Activated CD8-positive, alpha-beta memory T cell treated with anti-CD3 and anti-CD28 coated beads, Interleukin-2, amount 10 ng/mL, durations not matched to agents 7 days and 5 days (primary cell): Measurements from ENCODE around the gene IMMT. TPM values are rescaled to one million over a fixed set of nuclear protein-coding genes. Genes with fewer than 3 reads are reported as not detected.

Source experiments
- ATAC-seq: fragments of 150-1000 bp; cut with Tn5 transposase; one replicate; pipeline ENCODE4 v1.10.0; 2021; ENCODE audit warnings: moderate library complexity
- CTCF ChIA-PET: fragments of 350-600 bp; sonication (Branson Sonifier 250); formaldehyde crosslinking; loops from one replicate; lab custom pipeline; 2021; ENCODE audit warnings: antibody characterized with exemption; lab: Charles Lee
- DNase-seq: peaks from one replicate; pipeline ENCODE4 v3.0.0-alpha.2; 2020
- H3K27ac Mint-ChIP-seq: one replicate; pipeline ENCODE4 v1.8.0; 2021; ENCODE audit warnings: mild to moderate bottlenecking, mixed read lengths
- H3K27me3 Mint-ChIP-seq: one replicate; pipeline ENCODE4 v1.8.0; 2021; ENCODE audit warnings: mixed read lengths
- H3K36me3 Mint-ChIP-seq: one replicate; pipeline ENCODE4 v1.8.0; 2021; ENCODE audit warnings: mild to moderate bottlenecking, mixed read lengths
- H3K4me1 Mint-ChIP-seq: one replicate; pipeline ENCODE4 v1.8.0; 2021; ENCODE audit warnings: mixed read lengths
- H3K4me3 Mint-ChIP-seq: one replicate; pipeline ENCODE4 v1.8.0; 2021; ENCODE audit warnings: mild to moderate bottlenecking, moderate library complexity, mixed read lengths
- H3K9me3 Mint-ChIP-seq: one replicate; pipeline ENCODE4 v1.8.0; 2022; ENCODE audit warnings: low read depth, mixed read lengths
- total RNA-seq, 2 experiments: library from RNA; stranded (reverse); gene quantifications; one replicate each; pipeline ENCODE4 v1.2.3, GENCODE V29; 2021

The IMMT gene
- total RNA-seq, 2 experiments from 2014 or later: 130 to 162 TPM

DNA sequence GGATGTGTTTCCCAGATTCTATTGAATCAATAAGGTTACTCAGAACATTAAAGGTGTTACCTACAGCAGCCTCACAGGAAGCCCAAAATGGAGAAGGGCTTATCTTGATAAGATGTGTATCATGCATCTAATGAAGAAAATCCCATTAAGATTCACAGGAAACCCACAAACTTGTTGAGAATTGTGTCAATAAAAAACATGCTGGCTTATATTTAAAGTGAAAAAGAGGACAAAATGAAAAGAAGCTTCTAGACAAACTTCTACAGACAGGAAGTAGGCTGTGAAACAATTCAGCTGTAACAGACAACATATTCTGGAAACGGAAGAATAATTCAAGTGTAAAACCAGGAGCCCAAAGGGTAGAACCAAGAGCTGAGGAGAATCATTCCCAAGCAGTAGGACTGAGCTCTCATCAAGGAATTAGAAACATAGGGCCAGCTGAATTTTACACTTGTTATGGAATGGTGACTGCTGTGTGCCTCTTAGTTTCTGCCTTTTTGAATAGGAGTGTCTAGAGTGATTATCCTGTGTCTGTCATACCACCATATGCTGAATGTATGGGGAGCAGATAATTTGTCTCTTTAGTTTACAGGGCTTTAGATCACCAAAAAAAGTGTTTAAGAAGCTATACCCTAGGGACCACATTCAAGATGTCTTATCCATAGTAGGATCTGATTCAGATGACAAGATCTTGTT lies 9.6 kb downstream of the IMMT start:
- CTCF ChIA-PET: interaction anchor here (0.7 to 3.0 kb wide), 7 partner anchors 8 to 358 kb away, joined by 3 to 10 read pairs (median 4); partner anchors contain the start of genes IMMT and PTCD3
- no peaks in the 10 kb centered on the region for H3K27me3 Mint-ChIP-seq
- peaks cover 72% of the 10 kb centered on the region for H3K4me1 Mint-ChIP-seq
- H3K27ac Mint-ChIP-seq: peak overlapping the region; percentile 89
- ATAC-seq: peak; percentile 71
- no peaks in the 10 kb centered on the region for H3K9me3 Mint-ChIP-seq
- H3K4me3 Mint-ChIP-seq: peak overlapping the region; percentile 46
- peaks cover 29% of the 10 kb centered on the region for H3K36me3 Mint-ChIP-seq
- DNase-seq: no peak

DNA sequence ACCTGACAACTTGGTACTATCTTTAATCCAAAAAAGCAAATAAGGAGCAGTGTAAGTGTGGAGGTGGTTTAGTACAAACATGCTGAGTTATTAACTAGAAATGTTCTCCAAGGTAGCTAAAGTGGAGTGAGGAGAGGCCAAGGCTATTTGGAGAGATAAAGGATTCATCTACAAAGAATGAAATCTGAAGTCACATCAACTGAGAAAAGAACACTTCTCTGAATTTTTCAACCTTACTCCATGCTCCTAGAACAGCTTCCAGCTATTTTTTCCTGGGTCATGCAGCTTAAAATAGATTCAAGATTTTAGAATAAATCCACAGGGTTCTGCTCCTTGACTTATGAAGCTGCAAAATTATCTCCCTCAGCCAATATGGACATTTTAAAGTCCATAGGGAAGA lies 18.7 kb downstream of the IMMT start:
- Mint-ChIP-seq H3K4me3 (no peak overlapping the region), H3K27me3 (no peaks in the 10 kb centered on the region), H3K4me1 (peaks cover 22% of the 10 kb centered on the region), H3K9me3 (no peaks in the 10 kb centered on the region), H3K36me3 (peaks cover 43% of the 10 kb centered on the region), H3K27ac (no peak overlapping the region)
- ATAC-seq (no peak), DNase-seq (no peak)
- CTCF ChIA-PET: interaction anchor here (0.7 to 1.4 kb wide), 4 partner anchors 10 to 588 kb away, joined by 3 to 4 read pairs (median 4); no protein-coding TSS in a partner anchor

DNA sequence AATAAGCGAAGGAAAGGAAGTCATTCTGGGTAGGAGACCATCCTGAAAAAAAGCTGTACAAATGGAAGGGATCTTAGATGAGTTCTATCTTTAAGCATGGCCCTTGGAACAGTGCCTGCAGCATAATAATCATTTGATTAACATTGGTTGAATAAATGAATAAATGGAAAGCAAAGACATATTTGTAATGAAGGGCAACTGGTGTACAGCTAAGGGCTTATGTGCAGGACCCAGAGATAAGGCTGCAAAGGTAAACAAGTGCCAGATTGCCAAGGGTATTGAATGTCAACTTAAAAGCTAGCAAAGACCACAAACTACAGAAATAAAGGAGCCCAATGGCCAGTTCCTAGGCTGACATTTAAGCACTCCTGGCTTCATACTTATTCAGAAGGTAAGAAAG lies 19.4 kb downstream of the IMMT start:
- DNase-seq: no peak
- CTCF ChIA-PET: interaction anchor here (1.2 to 1.3 kb wide), 2 partner anchors 63 to 538 kb away, joined by 3 to 4 read pairs; no protein-coding TSS in a partner anchor
- Mint-ChIP-seq H3K4me1 (peaks cover 24% of the 10 kb centered on the region), H3K27ac (no peak overlapping the region), H3K9me3 (no peaks in the 10 kb centered on the region), H3K36me3 (peaks cover 48% of the 10 kb centered on the region), H3K4me3 (no peak overlapping the region), H3K27me3 (no peaks in the 10 kb centered on the region)
- no peak for ATAC-seq

DNA sequence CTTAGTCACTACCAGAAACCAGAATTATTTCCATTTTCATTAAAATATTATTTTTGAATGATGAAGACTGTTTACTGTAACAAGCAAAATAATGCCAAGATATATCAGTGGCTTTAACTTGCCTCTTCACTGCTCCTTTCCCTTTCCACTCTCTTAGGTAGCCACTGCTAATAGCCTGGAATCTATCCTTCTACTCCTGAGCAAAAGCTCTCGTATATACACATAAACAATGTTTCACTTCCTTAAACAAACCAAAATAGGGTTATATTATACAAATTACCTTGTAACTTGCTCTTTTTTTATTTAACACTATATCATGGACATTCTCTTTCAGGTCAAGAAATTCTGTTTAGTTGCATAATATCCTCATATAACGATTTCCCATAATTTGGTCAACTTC lies 20.8 kb downstream of the IMMT start:
- H3K4me3 Mint-ChIP-seq: no peak overlapping the region
- H3K27me3 Mint-ChIP-seq: no peaks in the 10 kb centered on the region
- H3K36me3 Mint-ChIP-seq: peaks cover 50% of the 10 kb centered on the region
- no peak for ATAC-seq
- H3K27ac Mint-ChIP-seq: peak overlapping the region; percentile 45
- H3K9me3 Mint-ChIP-seq: no peaks in the 10 kb centered on the region
- H3K4me1 Mint-ChIP-seq: peaks cover 26% of the 10 kb centered on the region
- DNase-seq: no peak
- CTCF ChIA-PET: interaction anchor here (0.5 kb wide), 1 partner anchor 689 kb away, joined by 3 read pairs; no protein-coding TSS in a partner anchor

DNA sequence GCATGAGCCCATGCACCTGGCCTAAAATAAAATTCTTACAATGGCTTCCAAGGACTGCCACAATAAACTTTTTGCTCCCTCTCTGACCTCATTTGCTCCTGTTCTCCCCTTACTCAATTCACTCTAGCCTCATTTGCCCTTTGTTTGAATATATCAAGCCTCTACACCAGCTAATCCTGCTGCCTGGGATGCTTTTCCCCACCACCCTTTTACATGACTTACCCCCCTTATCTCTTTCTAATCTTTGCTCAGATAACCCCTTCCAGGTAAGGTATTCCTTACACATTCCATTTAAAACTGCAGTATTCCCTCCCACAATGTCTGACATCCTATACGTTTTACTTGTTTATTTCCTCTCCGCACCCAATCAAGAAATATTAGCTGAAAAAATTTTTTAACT lies 22.7 kb downstream of the IMMT start:
- Mint-ChIP-seq H3K27ac (no peak overlapping the region), H3K9me3 (no peaks in the 10 kb centered on the region), H3K36me3 (peaks cover 58% of the 10 kb centered on the region), H3K27me3 (no peaks in the 10 kb centered on the region), H3K4me3 (no peak overlapping the region), H3K4me1 (peaks cover 22% of the 10 kb centered on the region)
- DNase-seq (no peak), ATAC-seq (no peak)
- CTCF ChIA-PET: no interaction called here

DNA sequence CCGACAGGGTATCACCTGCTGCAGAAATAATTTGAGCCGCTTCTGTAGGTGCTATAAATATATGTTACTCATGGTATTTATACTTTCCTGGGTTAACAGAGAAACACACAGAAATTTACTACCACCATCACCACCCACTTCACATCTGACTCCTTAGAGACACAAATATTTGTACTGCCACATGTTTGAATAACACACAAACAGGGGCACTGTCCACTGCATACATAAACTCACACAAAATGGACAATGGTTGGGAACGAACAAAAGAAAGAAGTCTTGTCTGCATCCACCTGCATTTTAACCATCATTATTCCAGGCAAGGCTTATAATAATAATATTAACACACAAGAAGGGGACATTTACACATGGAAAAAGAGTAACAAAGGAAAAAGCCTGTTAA lies 24.0 kb downstream of the IMMT start:
- Mint-ChIP-seq H3K27ac (no peak overlapping the region), H3K27me3 (no peaks in the 10 kb centered on the region), H3K4me3 (no peak overlapping the region), H3K4me1 (peaks cover 19% of the 10 kb centered on the region), H3K9me3 (no peaks in the 10 kb centered on the region), H3K36me3 (peaks cover 52% of the 10 kb centered on the region)
- ATAC-seq: no peak
- no peak for DNase-seq
- CTCF ChIA-PET: no interaction called here

DNA sequence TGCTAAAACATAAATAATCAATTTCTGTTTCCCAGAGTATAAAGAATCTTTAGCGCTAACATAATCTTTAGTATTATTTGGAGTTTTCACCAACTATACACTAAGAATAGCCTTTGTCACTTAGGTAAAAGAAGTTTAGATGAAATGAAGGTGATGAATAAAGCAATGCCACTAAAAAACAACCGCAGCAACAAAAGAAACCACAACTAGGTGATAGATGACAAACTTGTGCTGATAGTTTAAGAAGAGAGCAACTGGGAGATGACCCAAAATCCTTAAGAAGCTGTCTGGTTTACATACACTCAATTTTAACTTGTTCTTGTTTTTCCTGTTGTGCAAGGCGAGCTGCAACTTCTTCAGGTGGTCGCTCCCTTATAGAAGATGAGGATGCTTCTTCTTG lies 24.8 kb downstream of the IMMT start:
- DNase-seq (no peak), ATAC-seq (no peak)
- Mint-ChIP-seq H3K36me3 (peaks cover 47% of the 10 kb centered on the region), H3K4me1 (peaks cover 12% of the 10 kb centered on the region), H3K27me3 (no peaks in the 10 kb centered on the region), H3K4me3 (no peak overlapping the region), H3K9me3 (no peaks in the 10 kb centered on the region), H3K27ac (no peak overlapping the region)
- CTCF ChIA-PET: interaction anchor here (1.5 kb wide), 1 partner anchor 17 kb away, joined by 4 read pairs; no protein-coding TSS in a partner anchor

DNA sequence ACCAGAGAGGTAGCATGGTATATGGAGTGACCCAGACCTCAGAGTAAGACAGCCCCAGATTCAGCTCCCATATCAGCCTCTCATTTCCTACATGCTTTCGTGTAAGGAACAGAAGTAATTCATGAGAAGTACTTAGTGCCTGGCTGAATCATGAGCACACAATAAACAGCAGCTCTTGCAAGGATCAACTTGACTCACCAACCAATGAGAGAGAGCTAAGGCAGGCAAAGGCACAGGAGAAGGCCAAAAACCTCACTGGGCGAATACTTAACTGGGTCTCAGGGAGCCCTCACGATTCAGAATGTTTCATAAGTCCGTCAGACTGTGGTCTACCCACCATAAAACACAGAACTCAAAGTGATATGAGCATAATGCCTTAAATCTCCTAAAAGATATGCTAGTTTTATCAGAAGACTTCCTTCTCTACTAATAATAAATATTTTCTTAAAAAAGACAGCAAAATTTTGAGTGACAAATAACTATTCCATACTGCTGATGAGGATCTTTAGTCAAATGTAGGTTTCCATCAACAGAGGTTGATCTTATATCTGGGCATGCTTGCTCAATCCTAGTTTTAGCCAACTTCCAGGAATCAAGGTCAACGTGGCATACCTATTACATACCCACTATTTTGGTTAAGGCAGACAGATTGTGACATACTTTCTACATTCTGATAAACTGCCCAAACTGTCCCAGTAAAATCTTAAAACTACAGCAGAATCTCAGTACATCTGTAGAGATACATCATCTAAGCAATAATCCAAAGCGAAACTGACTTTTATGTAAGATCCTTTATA lies 34.9 kb downstream of the IMMT start:
- Mint-ChIP-seq H3K27ac (no peak overlapping the region), H3K4me3 (no peak overlapping the region), H3K36me3 (peaks cover 56% of the 10 kb centered on the region), H3K27me3 (no peaks in the 10 kb centered on the region), H3K4me1 (no peaks in the 10 kb centered on the region), H3K9me3 (no peaks in the 10 kb centered on the region)
- DNase-seq (no peak), ATAC-seq (no peak)
- CTCF ChIA-PET: no interaction called here

DNA sequence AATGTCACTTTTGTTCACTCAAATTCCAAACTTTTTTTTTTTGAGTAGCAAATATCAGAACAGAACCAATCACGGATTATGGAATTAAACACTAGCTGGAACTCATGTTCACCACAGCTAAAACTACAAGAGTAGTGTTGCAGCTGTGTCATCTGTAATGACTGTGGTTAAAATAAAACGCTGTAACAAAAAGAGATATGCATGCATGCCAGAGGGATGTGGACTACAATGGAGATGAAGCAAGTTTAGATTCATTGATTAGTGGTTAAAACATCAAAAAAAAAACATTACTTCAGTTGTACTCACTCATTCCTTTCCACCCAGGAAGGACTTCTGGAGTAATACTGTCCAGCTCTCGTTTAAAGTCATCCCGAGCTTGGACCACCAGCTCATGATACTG lies 37.0 kb downstream of the IMMT start:
- CTCF ChIA-PET: interaction anchor here (0.6 to 1.4 kb wide), 4 partner anchors 19 to 41 kb away, joined by 3 to 4 read pairs (median 3); no protein-coding TSS in a partner anchor
- DNase-seq (no peak), ATAC-seq (no peak)
- H3K36me3 Mint-ChIP-seq: peaks cover 55% of the 10 kb centered on the region
- H3K4me3 Mint-ChIP-seq: no peak overlapping the region
- no peaks in the 10 kb centered on the region for H3K9me3 Mint-ChIP-seq
- H3K27ac Mint-ChIP-seq: no peak overlapping the region
- H3K4me1 Mint-ChIP-seq: no peaks in the 10 kb centered on the region
- H3K27me3 Mint-ChIP-seq: no peaks in the 10 kb centered on the region

DNA sequence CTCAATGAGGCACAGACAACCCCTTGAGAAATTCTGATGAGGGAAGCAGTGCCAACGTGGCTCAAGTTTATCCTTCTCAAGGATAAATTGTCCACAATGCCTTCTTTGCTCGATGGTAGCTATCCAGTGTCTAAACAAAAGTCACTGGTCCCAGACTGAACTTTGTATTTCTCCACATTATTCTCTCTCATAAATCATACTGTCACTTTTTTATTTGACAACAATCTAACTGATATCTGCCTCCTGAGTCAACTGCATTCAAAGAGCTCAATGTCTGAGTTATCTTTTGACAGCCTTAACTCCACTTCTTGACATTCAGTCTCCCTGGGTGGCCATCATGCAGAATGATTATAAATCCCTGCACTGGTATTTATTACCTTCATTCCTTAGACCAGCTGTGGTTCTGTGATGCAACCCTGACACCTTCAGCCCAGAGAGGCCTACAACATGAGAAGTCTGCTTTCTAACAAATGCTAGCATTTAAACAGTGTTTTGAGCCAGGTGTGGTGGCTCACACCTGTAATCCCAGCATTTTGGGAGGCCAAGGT lies 38.2 kb downstream of the IMMT start:
- no peaks in the 10 kb centered on the region for H3K4me1 Mint-ChIP-seq
- H3K27ac Mint-ChIP-seq: no peak overlapping the region
- H3K4me3 Mint-ChIP-seq: no peak overlapping the region
- ATAC-seq: no peak
- DNase-seq: no peak
- H3K9me3 Mint-ChIP-seq: no peaks in the 10 kb centered on the region
- H3K36me3 Mint-ChIP-seq: peaks cover 55% of the 10 kb centered on the region
- H3K27me3 Mint-ChIP-seq: no peaks in the 10 kb centered on the region
- CTCF ChIA-PET: interaction anchor here (1.2 to 1.7 kb wide), 3 partner anchors 39 to 520 kb away, joined by 3 to 4 read pairs (median 4); no protein-coding TSS in a partner anchor

DNA sequence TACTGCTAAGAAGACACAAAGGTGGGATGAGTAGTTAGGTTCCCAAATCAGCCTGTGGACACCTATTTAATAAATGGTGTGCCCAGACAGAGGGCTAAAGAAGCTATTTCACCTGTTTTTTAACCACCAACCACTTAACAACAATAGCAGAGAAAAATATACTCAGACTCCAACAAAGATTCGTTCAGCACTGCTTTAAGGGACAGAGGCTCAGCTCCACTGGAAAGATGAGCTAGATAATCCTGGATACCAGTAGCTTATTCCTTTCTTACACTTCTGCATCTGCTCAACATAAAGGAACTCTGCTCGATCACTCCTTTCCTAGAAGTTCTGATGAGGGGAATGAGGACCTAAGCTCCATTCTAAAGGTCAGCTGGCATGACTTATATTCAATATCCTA lies 44.8 kb downstream of the IMMT start:
- Mint-ChIP-seq H3K27ac (no peak overlapping the region), H3K4me3 (no peak overlapping the region), H3K4me1 (peaks cover 4% of the 10 kb centered on the region), H3K9me3 (no peaks in the 10 kb centered on the region), H3K27me3 (no peaks in the 10 kb centered on the region), H3K36me3 (peaks cover 54% of the 10 kb centered on the region)
- CTCF ChIA-PET: no interaction called here
- no peak for ATAC-seq
- DNase-seq: no peak

DNA sequence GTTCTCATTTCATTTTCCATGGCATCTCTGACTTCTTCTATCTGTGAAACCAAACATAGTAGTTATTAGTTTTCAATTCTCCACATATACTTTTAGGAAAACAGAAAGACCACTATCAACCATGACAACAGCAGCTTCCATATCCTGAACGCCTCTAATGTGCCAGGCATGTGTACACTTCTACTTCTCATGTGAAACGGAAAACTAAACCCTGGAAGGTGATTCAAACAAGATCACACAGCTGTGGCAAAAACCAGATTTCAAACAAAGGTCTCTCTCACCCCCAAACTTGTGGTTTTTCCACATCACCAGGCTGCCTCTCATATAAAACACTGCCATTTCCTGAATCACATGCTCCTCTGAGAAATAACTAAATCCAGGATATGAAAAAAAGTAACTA lies 47.5 kb downstream of the IMMT start:
- Mint-ChIP-seq H3K4me1 (peaks cover 4% of the 10 kb centered on the region), H3K36me3 (peaks cover 62% of the 10 kb centered on the region), H3K9me3 (no peaks in the 10 kb centered on the region), H3K4me3 (no peak overlapping the region), H3K27ac (peak overlapping the region; percentile 65), H3K27me3 (no peaks in the 10 kb centered on the region)
- DNase-seq (no peak), ATAC-seq (no peak)
- CTCF ChIA-PET: no interaction called here

DNA sequence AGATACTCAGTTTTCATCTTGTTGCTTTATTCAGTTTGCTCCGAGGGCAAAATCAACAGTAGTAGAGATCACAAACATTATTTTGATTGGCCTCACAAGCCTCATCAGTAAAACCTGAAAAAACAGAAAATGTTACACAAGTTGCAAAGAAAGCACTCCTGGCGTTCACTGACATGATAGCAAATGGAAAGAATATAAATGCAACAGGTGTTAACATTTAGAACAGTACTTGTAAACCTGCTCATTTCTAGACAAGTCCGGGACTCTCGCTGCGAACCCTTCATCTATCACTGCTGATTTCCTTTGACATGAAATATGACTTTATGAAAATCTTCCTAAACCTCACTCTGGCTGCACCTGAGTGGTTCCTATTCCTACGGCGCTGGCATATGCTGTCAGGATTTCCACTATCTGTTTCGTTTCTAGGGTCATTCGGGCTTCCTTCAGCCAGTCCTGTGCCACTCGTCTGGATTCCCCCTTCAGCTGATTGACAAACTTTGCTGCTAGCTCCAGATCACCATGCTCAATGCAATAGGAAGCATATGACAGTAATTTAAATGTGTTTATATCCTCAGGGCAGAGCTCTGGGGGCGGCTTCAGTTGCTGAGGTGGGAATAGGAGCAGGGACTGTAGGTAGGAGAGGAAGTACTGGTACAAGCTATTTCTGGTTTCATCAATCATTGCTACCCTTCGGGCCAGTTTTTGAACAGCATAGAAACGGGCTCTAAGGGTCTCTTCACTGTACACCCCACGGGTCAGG lies 51.2 kb downstream of the IMMT start:
- peaks cover 6% of the 10 kb centered on the region for H3K4me1 Mint-ChIP-seq
- CTCF ChIA-PET: no interaction called here

More for the DNA sequence above, 51.2 kb downstream of the IMMT start:
- DNase-seq (no peak), ATAC-seq (no peak)
- Mint-ChIP-seq H3K27ac (no peak overlapping the region), H3K27me3 (no peaks in the 10 kb centered on the region), H3K36me3 (peaks cover 56% of the 10 kb centered on the region), H3K4me3 (no peak overlapping the region), H3K9me3 (no peaks in the 10 kb centered on the region)
